K562 (cell line): ENCODE data around the gene GALNT9.

ENCODE experiments used
- BHLHE40 ChIP-seq: IDR thresholded peaks from 2 replicates; pipeline ENCODE4 v1.6.1; 2011; ENCODE audit warnings: low read length, improper control_type of control experiment
- BRCA1 ChIP-seq, 2 experiments: fragments of 450-650 bp in 1 of 2; sonication (generic) in 1 of 2; formaldehyde crosslinking in 1 of 2; IDR thresholded peaks; 2 replicates each; pipeline versions ENCODE4 v1.5.0 to v1.6.1; 2017 to 2020; ENCODE audit warnings: mild to moderate bottlenecking in 1 of 2, missing genetic modification reagents in 1 of 2
- CEBPB ChIP-seq: fragments of 450-650 bp; IDR thresholded peaks from 2 replicates; pipeline ENCODE4 v1.6.1; 2016; ENCODE audit warnings: missing genetic modification characterization, missing compliant biosample characterization
- CEBPZ ChIP-seq: fragments of 150-350 bp; IDR thresholded peaks from 2 replicates; pipeline ENCODE4 v1.6.1; 2014; ENCODE audit warnings: low read depth, mild to moderate bottlenecking, low read length, borderline replicate concordance
- E2F6 ChIP-seq, 2 experiments: IDR thresholded peaks; 2 replicates each; pipeline ENCODE4 v1.6.1; 2011; ENCODE audit warnings: borderline replicate concordance in 1 of 2, control low read depth in 1 of 2, low read depth in 1 of 2, low read length in 1 of 2, mild to moderate bottlenecking in 1 of 2, mixed read lengths in 1 of 2, moderate library complexity in 1 of 2; ENCODE audit not compliant: insufficient read depth in 1 of 2, insufficient read length in 1 of 2, poor library complexity in 1 of 2, severe bottlenecking in 1 of 2; ENCODE audit errors: extremely low read depth in 1 of 2
- MAZ ChIP-seq, 2 experiments: fragments of 450-650 bp in 1 of 2; sonication (generic) in 1 of 2; formaldehyde crosslinking; IDR thresholded peaks in 1 of 2; conservative IDR thresholded peaks in 1 of 2; 2 replicates each; pipeline versions ENCODE4 v1.4.0 to v1.5.0; 2020; ENCODE audit warnings: mild to moderate bottlenecking in 1 of 2, missing genetic modification reagents in 1 of 2
- NBN ChIP-seq: fragments of 450-650 bp; IDR thresholded peaks from 2 replicates; pipeline ENCODE4 v1.6.1; 2016; ENCODE audit warnings: low read depth, mild to moderate bottlenecking
- POLR2A ChIP-seq: fragments of 450-650 bp; conservative IDR thresholded peaks from 2 replicates; pipeline ENCODE4 v1.6.1; 2016
- REST ChIP-seq, 2 experiments: fragments of 450-650 bp; formaldehyde crosslinking in 1 of 2; IDR thresholded peaks; 2 replicates each; pipeline versions ENCODE4 v1.4.0 to v1.6.1; 2014 to 2020; ENCODE audit warnings: mild to moderate bottlenecking in 2 of 2, borderline replicate concordance in 1 of 2, low read depth in 1 of 2
- ZFP1 ChIP-seq: fragments of 450-650 bp; formaldehyde crosslinking; IDR thresholded peaks from 2 replicates; pipeline ENCODE4 v1.4.0; 2020; ENCODE audit warnings: mild to moderate bottlenecking, mixed read lengths
- ZNF232 ChIP-seq: sonication (generic); formaldehyde crosslinking; IDR thresholded peaks from 2 replicates; pipeline ENCODE4 v1.8.0; 2022; ENCODE audit warnings: mild to moderate bottlenecking, missing genetic modification reagents
- ZNF24 ChIP-seq: fragments of 450-650 bp; IDR thresholded peaks from 2 replicates; pipeline ENCODE4 v1.6.1; 2016
- TF ChIP-seq, protein P1 (sequence below), 3 experiments: IDR thresholded peaks in 2 of 3; conservative IDR thresholded peaks in 1 of 3; 2 replicates each; pipeline ENCODE4 v1.5.1; 2011 to 2012; ENCODE audit warnings: low read length in 3 of 3, mild to moderate bottlenecking in 3 of 3, control low read depth in 2 of 3, improper control_type of control experiment in 1 of 3, inconsistent platforms in 1 of 3, low read depth in 1 of 3, mixed read lengths in 1 of 3, moderate library complexity in 1 of 3; ENCODE audit not compliant: insufficient read depth in 2 of 3
- TF ChIP-seq, protein P2 (sequence below): fragments of 250-450 bp; sonication (Bioruptor Pico); IDR thresholded peaks from 2 replicates; pipeline ENCODE4 v1.5.0; 2021; ENCODE audit warnings: mild to moderate bottlenecking, borderline replicate concordance

GRCh38 chr12:132185705-132186104 is 143.7 kb downstream of the GALNT9 start:
- TF ChIP-seq NBN = no peak
- TF ChIP-seq BRCA1 (IDR thresholded peaks at IDR 0.05) = no peak
- TF ChIP-seq BRCA1 (CRISPR knock-in tag; IDR thresholded peaks at IDR 0.05) = no peak
- TF ChIP-seq CEBPB (tag) = no peak
- TF ChIP-seq, protein P1, sequence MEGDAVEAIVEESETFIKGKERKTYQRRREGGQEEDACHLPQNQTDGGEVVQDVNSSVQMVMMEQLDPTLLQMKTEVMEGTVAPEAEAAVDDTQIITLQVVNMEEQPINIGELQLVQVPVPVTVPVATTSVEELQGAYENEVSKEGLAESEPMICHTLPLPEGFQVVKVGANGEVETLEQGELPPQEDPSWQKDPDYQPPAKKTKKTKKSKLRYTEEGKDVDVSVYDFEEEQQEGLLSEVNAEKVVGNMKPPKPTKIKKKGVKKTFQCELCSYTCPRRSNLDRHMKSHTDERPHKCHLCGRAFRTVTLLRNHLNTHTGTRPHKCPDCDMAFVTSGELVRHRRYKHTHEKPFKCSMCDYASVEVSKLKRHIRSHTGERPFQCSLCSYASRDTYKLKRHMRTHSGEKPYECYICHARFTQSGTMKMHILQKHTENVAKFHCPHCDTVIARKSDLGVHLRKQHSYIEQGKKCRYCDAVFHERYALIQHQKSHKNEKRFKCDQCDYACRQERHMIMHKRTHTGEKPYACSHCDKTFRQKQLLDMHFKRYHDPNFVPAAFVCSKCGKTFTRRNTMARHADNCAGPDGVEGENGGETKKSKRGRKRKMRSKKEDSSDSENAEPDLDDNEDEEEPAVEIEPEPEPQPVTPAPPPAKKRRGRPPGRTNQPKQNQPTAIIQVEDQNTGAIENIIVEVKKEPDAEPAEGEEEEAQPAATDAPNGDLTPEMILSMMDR (IDR thresholded peaks at IDR 0.05 in 2 of 3, conservative IDR thresholded peaks at IDR 0.05 in 1 of 3; ENCODE audit: insufficient read depth in 2 of 3, low read depth in 1 of 3, low read length in 3 of 3) = no peak
- TF ChIP-seq ZFP1 (CRISPR knock-in tag) = no peak
- no peak for TF ChIP-seq ZNF232
- no peak for TF ChIP-seq BHLHE40
- TF ChIP-seq CEBPZ = no peak
- no peak for TF ChIP-seq POLR2A
- no peak for TF ChIP-seq REST (IDR thresholded peaks at IDR 0.05; ENCODE audit: borderline replicate concordance)
- TF ChIP-seq REST (CRISPR knock-in tag; IDR thresholded peaks at IDR 0.05; ENCODE audit: low read depth) = no peak
- no peak for TF ChIP-seq ZNF24
- TF ChIP-seq MAZ (CRISPR knock-in tag; conservative IDR thresholded peaks at IDR 0.05 in 1 of 2, IDR thresholded peaks at IDR 0.05 in 1 of 2) = no peak
- TF ChIP-seq E2F6 (IDR thresholded peaks at IDR 0.05; ENCODE audit: borderline replicate concordance in 1 of 2, extremely low read depth in 1 of 2, insufficient read depth in 1 of 2, insufficient read length in 1 of 2, low read depth in 1 of 2, low read length in 1 of 2, poor library complexity in 1 of 2, severe bottlenecking in 1 of 2) = no peak
- TF ChIP-seq, protein P2, sequence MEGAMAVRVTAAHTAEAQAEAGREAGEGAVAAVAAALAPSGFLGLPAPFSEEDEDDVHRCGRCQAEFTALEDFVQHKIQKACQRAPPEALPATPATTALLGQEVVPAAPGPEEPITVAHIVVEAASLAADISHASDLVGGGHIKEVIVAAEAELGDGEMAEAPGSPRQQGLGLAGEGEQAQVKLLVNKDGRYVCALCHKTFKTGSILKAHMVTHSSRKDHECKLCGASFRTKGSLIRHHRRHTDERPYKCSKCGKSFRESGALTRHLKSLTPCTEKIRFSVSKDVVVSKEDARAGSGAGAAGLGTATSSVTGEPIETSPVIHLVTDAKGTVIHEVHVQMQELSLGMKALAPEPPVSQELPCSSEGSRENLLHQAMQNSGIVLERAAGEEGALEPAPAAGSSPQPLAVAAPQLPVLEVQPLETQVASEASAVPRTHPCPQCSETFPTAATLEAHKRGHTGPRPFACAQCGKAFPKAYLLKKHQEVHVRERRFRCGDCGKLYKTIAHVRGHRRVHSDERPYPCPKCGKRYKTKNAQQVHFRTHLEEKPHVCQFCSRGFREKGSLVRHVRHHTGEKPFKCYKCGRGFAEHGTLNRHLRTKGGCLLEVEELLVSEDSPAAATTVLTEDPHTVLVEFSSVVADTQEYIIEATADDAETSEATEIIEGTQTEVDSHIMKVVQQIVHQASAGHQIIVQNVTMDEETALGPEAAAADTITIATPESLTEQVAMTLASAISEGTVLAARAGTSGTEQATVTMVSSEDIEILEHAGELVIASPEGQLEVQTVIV (CRISPR knock-in tag) = no peak
